ENCODE data around the gene SLC16A7.

DNA sequence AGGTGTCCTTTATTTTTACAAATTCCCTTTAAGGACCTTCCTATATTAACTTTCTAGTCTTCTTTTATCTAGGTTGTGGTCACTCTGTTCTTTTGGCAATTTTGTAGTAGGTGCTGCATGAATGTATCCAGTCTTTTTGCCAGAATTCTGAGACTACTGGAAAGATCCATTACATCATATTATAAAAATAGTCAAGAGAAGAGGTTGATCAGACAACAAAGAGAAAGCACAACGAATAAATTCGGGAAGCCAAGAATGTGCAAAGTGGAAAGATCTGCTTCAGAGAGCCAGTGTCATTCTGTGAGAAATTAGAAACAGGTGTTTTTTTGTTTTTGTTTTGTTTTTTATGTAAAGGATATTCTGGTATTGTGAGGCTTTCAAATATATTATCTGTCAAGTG, 15.8 kb upstream of the SLC16A7 start:
- TF ChIP-seq, protein P1, sequence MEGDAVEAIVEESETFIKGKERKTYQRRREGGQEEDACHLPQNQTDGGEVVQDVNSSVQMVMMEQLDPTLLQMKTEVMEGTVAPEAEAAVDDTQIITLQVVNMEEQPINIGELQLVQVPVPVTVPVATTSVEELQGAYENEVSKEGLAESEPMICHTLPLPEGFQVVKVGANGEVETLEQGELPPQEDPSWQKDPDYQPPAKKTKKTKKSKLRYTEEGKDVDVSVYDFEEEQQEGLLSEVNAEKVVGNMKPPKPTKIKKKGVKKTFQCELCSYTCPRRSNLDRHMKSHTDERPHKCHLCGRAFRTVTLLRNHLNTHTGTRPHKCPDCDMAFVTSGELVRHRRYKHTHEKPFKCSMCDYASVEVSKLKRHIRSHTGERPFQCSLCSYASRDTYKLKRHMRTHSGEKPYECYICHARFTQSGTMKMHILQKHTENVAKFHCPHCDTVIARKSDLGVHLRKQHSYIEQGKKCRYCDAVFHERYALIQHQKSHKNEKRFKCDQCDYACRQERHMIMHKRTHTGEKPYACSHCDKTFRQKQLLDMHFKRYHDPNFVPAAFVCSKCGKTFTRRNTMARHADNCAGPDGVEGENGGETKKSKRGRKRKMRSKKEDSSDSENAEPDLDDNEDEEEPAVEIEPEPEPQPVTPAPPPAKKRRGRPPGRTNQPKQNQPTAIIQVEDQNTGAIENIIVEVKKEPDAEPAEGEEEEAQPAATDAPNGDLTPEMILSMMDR (IDR thresholded peaks at IDR 0.05), result no peak
- no peak for TF ChIP-seq ZFX (IDR thresholded peaks at IDR 0.05; ENCODE audit: borderline replicate concordance)

Data from 22Rv1 (cell line).